Activated CD4-positive, alpha-beta T cell treated with anti-CD3 and anti-CD28 coated beads, Interleukin-2, amount 50 U/mL, for 1 hour (primary cell): ENCODE results near the gene RAB42.
"Not testable (repeated sequence)": the region's sequence is repeated elsewhere in the genome, so short reads cannot be mapped to it uniquely, and the experiment has no call there.

Source experiments
- DNase-seq: peaks from one replicate; pipeline ENCODE4 v3.0.0-alpha.2; 2020

The RAB42 gene

GRCh38 chr1:28586585-28587391 is 5.3 kb upstream of the RAB42 start:
- DNase-seq = not testable (repeated sequence)

GRCh38 chr1:28592321-28593071 is 431 bp downstream of the RAB42 start:
- DNase-seq = no peak

- not testable (repeated sequence) for DNase-seq
Measured at GRCh38 chr1:28593988-28594356, 1.9 kb downstream of the RAB42 start.

GRCh38 chr1:28594686-28595411 is 2.8 kb downstream of the RAB42 start:
- DNase-seq = not testable (repeated sequence)

GRCh38 chr1:28595412-28596191 is 3.5 kb downstream of the RAB42 start:
- DNase-seq = no peak

GRCh38 chr1:28596276-28596675 is 4.2 kb downstream of the RAB42 start:
- not testable (repeated sequence) for DNase-seq

- no peak for DNase-seq
Measured at GRCh38 chr1:28601696-28602095, 9.6 kb downstream of the RAB42 start.

GRCh38 chr1:28602536-28603439 is 10.7 kb downstream of the RAB42 start:
- no peak for DNase-seq

- no peak for DNase-seq
Measured at GRCh38 chr1:28604411-28604810, 12.3 kb downstream of the RAB42 start.

GRCh38 chr1:28604962-28605361 is 12.9 kb downstream of the RAB42 start:
- DNase-seq = no peak

- DNase-seq = no peak
Measured at GRCh38 chr1:28606771-28607170, 14.7 kb downstream of the RAB42 start.

GRCh38 chr1:28613175-28613574 is 21.1 kb downstream of the RAB42 start:
- no peak for DNase-seq

GRCh38 chr1:28631713-28632112 is 39.6 kb downstream of the RAB42 start:
- no peak for DNase-seq

GRCh38 chr1:28632560-28632959 is 40.5 kb downstream of the RAB42 start:
- DNase-seq = no peak

GRCh38 chr1:28640766-28641165 is 48.7 kb downstream of the RAB42 start:
- DNase-seq = peak; percentile 26

- DNase-seq = no peak
Measured at GRCh38 chr1:28642056-28642846, 50.2 kb downstream of the RAB42 start.

GRCh38 chr1:28642847-28643635 is 51.0 kb downstream of the RAB42 start, which contains the start of gene TAF12:
TAF12 (minus strand) TSS chr1:28643067; CDS start chr1:28622081, 20,986 bp downstream.
- peak; percentile 91 for DNase-seq

- DNase-seq = no peak
Measured at GRCh38 chr1:28644494-28644893, 52.4 kb downstream of the RAB42 start.
